HUDEP-2 (cell line): Measurements from ENCODE around the gene NADSYN1.

ENCODE experiments used
- DNase-seq, 76 experiments: peaks; one replicate each; lab custom pipeline; 2025; ENCODE audit not compliant: unreplicated experiment in 76 of 76; lab: John Stamatoyannopoulos, UW

Gene NADSYN1

DNA sequence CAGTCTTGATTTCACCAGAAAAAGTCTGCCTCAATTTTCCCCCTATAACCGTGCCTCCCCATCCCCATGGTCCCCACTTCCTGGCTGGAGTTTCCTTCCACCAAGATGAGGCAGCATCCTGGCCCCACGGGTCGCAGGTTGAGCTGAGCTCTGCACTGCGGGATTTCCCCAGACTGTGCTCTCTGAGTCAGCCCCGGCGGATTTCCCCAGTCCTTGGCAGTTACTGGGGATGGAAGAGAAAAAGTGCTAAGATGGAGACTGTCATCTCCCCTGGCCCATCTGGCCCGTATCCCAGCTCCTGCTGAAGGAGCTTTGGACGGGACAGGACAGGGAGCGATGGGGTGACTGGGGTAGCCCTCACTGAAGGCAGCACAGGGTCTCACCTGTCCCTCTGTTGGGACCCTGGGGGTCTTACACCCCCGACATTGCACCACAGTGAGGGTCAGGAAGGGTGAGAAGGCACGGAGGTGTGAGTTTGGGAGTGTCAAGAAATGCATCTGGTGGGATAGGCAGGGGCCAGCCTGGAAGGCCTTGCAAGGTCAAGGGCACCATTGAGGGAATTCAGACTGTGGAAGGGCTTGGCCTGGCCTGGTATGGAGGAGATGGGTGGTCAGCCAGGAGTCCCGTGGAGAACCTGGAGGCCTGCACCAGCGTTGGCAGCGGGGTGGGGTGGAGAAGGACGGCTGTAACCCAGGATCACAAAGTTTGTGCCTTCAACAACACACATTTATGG, 36.5 kb downstream of the NADSYN1 start:
- no peak for DNase-seq

DNA sequence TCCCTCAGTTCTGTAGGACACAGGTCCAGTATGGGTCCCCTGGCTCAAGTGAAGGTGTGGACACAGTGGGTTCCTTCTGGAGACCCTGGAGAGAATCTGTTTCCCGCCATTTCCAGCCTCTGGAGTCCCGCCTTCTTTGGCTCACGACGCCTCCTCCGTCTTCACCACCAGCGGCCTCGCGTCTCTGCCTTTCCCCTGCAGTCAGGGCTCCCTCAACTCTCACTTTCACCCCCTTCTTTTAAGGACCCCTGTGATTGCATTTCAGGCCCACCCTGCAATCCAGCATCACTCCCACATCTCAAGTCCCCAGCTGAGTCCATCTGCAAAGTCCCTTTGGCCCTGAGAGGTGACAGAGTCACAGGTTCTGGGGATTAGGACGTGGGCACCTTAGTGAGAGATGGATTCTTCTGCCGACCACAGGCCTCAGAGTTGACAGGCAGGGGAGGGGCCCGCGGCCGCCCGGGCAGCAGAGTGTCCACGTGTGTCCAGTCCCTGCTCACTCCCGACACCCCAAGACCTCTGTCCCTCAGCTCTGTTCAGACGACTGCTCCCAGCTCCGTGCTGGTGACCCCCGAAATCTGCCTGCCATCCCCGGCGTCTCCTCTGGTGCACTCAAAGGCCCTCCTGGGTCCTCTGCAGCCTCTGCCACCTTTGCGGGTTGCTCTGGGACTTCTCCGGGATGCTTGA, 37.2 kb downstream of the NADSYN1 start:
- DNase-seq = no peak

DNA sequence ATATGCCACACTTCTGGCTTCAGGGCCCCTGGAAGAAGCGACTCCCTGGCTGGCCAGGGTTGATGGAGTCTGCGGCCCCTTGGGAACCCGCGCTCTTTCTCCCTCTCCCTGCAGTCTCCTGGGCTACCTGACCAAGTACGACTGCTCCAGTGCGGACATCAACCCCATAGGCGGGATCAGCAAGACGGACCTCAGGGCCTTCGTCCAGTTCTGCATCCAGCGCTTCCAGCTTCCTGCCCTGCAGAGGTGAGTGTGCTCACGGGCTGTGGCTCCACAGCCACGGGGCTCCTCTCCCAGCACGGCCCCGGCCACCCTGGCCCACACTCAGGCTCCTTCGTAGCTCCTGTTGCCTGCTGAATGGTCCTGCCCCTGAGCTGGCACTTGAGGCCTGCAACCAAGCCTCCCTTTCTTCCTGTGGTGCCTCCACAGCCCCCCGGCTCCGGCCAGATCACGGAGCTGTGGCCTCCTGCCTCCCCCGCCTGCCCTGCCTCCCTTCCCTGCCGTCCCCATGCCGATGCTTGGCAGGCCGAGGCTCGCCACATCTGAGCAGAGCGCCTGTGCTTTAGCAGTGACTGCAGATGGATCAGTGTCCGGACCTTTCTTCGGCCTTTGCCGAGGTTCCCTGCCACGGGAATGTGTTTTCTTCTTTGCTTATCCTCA, 37.9 kb downstream of the NADSYN1 start:
- DNase-seq = no peak

DNA sequence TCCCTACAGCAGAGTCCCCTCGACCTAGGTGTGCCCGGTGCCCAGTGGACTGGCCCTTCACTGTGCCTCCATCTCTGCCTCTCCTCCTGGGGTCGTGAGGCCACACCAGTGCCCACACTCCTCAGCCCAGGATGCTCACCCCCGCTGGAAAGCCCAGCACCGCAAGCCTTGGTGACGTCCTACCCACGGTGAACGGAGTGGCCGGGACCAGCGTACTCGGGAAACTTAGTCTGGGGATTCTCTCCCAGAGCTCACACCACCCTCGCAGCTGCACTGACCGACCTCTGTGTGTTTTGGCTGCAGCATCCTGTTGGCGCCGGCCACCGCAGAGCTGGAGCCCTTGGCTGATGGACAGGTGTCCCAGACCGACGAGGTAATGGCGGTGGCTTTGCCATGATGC, 38.5 kb downstream of the NADSYN1 start:
- DNase-seq = no peak

DNA sequence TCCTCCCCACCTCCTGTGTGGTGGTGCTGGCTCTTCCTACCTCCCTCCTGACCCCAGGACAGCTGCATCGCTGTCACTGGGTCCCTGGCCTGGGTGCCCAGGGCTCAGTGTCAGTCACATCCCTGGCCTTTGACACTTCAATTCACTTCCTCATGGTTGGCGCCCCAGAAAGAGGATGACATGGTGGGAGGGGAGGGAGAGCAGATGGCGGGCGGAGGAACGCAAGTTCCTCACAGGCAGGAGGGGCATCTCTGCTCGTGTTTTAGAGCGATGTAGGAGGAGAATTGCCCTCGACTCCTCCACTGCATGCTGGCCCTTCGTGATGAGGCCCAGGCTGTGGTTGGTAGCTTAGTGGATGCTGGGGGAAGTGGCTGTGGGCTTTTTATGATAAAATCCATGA, 38.9 kb downstream of the NADSYN1 start:
- DNase-seq = no peak

DNA sequence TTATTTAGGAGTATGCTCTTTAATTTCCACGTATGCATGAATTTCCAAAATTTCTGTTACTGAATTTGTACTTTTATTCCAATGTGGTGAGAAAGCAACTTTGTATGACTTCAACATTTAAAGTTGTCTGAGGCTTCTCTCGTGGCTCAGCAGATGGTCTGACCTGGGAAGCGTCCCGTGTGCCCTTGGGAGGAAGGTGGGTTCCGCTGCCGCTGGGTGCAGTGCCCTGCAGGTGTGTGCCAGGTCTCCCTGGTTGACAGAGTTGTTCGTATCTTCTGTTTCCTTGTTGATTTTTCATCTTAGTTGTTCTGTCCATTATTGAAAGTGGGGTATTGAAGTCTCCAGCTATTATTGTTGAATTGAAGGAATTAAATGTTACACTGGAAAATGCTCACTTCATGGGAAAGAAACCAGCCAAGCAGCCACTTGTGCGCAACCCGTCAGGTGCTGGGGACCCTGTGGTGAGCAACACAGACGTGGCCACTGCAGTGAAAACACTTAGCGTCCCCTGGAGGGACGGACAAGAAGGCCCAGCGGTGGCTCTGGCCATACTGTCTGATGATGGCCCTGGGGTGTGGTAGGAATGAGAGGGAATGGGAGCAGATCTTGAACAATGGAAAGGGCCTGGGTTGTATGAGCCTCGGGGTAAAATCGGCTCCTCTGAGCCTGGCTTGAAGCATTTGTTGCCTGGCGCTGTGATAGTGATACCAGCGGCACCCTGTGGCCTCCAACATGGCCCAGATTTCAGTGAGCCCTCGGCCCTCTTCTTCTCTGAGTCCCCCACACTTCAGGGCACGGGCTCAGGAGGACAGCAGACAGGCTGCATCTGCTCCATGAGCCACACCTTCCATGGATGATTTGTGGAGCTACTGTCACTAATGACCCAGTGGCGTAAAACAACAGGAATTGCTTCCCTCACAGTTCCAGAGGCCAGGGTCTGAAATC, 42.6 kb downstream of the NADSYN1 start:
- DNase-seq = no peak

DNA sequence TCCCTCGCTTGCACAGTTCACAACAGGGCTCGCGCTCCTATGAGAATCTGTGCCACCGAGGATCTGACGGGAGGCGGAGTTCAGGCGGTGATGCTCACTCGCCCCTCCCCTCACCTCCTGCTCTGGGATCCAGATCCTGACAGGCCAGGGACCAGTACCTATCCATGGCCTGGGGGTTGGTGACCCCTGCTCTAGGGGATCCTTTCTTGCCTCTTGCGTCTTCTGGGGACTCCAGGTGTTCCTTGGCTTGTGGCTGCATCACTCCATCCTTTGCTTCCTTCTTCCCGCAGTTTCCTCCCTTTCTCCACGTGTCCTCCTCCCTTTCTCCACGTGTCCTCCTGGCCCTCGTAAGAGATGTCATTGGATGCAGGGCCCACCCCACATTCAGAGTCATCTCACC, 43.4 kb downstream of the NADSYN1 start:
- DNase-seq = no peak

DNA sequence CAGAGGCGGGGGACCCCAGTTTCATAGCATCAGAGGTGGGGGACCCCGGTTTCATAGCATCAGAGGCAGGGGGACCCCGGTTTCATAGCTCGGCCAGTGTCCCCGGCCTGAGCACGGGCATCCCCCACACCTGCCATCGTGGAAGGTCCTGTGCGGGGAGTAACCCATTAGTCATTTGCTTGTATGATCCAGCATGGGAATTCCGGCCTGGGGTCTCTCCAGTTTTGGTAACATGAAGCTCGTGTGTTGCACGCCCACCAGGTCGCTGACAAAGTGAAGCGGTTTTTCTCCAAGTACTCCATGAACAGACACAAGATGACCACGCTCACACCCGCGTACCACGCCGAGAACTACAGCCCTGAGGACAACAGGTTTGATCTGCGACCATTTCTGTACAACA, 45.1 kb downstream of the NADSYN1 start:
- no peak for DNase-seq

DNA sequence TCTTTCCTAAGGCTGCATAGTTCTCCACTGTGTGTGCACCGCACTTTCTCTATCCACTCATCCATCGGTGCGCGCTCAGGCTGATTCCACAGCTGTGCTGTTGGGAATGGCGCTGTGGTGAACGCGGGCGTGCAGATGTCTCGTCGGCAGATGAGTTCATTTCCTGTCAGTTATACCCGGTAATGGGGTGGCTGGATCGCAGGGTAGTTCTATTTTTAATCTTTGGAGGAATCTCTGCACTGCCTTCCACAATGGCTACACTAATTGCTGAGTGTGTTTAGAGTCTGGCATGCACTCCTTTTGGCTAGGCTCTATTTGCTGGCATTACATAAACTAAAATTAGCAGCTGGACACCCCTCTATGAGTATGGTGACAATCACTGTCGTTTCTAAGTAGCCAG, 46.1 kb downstream of the NADSYN1 start:
- no peak for DNase-seq

DNA sequence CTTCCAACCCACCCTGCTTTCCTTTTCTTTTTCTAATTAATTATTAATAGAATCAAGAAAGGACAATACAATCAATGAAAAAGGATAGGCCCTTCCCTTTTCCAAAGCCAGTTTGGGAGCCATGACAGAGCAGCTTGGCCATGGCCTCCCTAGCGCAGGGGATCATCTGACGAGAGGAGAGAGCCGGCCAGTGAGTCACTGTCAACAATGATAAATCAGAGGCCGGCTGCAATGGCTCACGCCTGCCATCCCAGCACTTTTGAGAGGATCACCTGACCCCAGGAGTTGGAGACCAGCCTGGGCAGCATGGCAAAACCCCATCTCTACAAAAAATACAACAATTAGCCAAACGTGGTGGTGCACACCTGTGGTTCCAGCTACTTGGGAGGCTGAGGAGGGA, 46.5 kb downstream of the NADSYN1 start:
- DNase-seq = no peak

DNA sequence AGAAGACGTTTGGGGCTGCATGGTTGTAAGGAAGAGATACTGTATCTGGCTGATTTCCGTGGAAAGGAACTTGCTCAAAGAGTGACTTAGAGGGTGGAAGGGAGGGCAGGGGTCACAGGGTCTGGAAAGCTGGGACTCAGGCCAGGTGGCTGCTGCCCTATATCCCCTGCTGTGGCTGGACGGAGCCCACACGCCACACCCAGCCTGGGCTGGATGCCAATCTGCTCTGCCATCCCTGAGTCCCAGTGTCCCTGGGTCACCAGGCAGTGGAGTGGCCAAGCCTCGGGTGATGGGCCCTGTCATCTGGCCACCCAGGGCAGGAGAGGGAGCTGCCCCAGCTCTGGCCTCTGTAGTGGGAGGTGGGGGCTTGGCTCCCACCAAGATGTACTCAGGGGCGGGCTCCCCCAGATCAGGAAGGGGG, 47.6 kb downstream of the NADSYN1 start:
- DNase-seq = peak in 23 of 76 experiments; percentile 1 to 42 (median 12)

DNA sequence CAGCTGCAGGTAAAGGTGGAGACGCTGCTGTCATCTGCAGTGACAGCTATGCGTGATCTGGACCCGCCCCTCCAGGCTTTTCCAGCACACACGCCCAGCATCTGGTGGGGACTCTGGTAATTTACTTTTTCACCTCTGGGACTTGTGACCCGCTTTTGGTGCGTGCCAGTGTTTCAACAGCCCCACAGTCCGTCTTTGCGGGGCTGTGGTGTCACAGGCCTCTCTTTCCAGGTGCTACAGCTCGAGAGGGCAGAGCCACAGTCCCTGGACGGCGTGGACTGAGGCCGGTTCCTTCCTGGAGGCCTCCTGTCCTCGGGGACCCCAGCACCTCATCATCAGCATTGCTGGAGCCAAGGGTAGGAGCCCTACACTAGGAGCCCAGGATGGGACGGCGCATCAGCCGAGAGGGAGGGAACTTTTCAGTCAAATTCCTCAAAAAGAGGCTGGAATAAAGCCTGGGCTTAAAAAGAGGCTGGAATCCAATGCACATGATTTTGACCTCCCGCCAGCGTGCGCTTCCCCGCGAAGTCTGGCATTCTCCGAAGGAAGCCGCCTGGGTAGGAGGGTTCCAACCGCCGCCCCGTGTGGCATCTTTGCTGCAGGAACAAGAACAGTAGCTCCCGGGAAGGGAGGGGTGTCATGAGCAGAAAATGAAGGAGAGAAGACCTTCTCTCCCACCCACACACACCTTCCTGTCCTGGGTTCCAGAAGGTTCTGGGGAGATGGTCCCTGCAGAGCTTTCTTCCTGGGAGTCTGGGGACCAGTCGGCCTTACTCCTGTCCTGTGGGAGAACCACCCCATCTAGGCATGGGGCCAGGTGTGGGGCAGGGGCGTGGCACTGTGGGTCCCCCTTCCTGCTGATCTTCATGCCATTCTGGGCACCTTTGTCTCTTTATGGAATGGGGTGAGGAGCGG, 48.3 kb downstream of the NADSYN1 start:
- no peak for DNase-seq

DNA sequence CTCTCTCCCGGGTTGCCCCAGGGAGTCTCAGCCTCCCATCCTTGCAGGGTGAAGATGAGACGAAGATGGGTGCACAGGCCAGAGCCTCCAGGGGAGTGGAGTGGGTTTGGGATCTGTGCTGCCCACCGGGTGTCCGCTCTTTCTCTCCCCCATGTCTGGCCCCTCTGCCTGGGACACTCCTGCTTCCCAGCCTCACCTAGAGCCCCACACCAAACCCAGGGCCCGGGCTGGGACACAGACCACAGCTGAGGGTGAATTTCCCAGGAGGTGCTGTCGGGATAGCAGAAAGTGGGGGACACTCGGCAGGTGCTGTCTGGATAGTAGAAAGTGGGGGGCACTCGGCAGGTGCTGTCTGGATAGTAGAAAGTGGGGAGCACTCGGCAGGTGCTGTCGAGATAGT, 49.0 kb downstream of the NADSYN1 start:
- no peak for DNase-seq

DNA sequence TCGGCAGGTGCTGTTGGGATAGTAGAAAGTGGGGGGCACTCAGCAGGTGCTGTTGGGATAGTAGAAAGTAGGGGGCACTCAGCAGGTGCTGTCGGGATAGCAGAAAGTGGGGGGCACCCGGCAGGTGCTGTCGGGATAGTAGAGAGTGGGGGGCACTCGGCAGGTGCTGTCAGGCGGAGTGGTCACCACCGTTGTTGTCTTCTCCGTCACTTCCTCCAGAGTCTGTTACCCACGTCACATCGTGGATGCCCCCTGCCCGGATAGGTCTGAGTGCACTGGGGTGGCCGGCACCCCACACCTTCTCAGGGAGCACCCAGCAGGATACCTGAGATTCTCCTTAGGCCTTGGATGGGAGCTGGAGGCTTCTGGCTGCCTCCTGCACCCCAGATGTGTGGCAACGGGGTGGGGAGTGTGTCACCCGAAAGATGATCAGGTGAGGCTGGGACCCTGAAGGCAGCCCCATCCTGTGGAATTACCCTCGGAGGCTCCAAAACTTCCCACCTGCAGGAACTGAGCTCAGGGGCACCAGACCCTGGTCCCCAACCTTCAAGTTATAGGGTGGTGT, 50.0 kb downstream of the NADSYN1 start:
- DNase-seq = no peak

DNA sequence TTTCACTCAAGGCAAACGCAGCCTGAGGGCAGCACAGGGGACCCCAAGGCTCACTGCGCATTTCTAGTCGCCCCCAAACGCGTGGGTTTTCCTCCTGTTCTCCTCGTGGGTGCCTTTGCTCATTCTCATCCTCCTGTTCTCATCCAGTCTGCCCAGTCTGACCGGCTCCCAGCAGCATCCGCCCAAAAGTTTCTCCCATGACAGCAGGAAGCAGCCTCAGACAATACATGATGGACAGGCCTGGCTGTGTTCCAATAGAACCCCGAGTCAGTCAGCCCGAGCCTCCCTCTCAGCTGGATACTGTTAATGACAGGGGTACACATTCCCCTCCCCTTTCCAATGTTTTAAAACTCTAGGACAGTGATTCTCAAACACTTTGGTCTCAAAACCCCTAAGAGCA, 51.5 kb downstream of the NADSYN1 start:
- DNase-seq = no peak

DNA sequence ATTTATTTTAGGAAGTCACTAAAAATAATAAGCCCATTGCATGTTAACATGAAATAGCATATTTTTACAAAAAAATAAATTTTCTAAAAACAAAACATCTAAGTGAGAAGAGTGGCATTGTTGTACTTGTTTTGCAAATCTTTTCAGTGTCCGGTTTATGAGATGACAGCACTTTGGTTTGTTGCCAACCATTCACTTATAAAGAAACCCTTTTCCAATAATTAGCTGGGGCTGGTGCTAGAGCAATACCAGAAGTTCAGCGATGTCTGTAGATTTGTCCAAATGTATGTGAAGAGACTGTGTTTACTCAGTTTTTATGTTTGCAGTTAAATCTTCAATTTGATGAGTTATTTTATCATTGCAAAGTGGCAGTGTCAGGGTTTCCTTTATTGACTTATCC, 52.0 kb downstream of the NADSYN1 start:
- no peak for DNase-seq

DNA sequence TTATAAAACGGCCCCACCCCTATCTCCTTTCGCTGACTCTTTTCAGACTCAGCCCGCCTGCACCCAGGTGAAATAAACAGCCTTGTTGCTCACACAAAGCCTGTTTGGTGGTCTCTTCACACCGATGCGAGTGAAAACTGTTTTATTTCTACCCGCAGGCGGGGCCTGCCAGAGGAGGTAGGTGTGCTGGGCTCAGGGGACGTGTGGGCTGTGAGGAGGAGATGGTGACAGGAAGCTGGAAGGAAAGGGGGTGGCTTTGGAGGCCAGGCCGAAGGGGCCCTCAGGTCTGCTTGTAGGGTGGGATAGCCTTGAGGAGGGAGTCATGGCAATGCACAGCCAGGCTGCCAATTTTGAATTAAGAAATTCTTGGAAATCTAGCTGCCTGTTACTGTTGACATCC, 52.8 kb downstream of the NADSYN1 start:
- no peak for DNase-seq

DNA sequence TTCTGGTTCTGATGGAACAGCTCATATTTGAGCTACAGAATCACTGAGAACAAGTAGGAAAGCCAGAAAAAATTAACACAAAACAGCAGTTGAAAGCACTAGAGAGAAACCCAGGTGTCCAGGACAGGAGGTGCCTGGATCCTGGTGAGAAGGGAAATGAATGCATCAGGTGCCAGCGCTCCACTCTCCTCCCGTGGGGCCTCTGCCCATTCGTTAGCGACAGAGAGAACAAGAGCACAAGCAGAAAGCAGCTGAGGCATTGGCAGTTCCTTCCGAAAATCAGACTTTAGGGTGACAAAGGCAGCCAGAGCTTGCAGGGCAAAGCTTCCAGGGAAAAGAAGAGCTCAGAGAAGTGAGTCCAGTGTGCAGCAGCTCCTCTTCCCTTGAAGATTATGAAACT, 54.1 kb downstream of the NADSYN1 start:
- DNase-seq = no peak
